ENCODE results near the gene ADAMTS17.
A peak's percentile ranks its signal among the peaks of the same experiment; 100 is the strongest.

Gene ADAMTS17

DNA sequence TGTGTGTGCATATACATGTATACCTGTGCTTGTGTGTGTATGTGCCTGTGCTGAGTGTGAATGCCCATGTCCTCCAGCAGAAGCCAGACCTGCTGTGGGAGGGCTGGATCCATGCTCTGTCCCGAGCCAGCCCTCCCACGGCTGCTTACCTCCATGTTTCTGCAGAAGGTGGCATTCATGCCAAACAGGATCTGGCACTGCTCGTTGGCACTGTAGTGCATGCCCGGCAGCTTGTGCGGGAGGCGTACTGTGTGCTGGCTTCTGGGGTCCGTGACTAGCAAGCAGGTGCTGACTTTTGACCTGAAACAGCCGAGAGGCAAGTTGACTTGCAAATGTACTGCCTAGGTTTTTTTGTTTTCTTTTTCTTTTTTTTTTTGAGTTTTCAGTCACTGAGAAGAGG is 189.3 kb downstream of the ADAMTS17 start:
- no peak for DNase-seq (ENCODE audit: low read depth)
- TF ChIP-seq CTCF (conservative IDR thresholded peaks at IDR 0.05; ENCODE audit: low read length), result no peak
- no peak overlapping the region for H3K4me3 ChIP-seq (ENCODE audit: low read length)

- TF ChIP-seq CTCF (conservative IDR thresholded peaks at IDR 0.05; ENCODE audit: low read length), result no peak
- no peak overlapping the region for H3K4me3 ChIP-seq (ENCODE audit: low read length)
- no peak for DNase-seq (ENCODE audit: low read depth)
Observed at GRCh38 chr15:100150906-100151305, 190.9 kb downstream of the ADAMTS17 start.

GRCh38 chr15:100147828-100148227 is 193.9 kb downstream of the ADAMTS17 start:
- TF ChIP-seq CTCF (conservative IDR thresholded peaks at IDR 0.05; ENCODE audit: low read length), result no peak
- DNase-seq (ENCODE audit: low read depth), result no peak
- no peak overlapping the region for H3K4me3 ChIP-seq (ENCODE audit: low read length)

DNA sequence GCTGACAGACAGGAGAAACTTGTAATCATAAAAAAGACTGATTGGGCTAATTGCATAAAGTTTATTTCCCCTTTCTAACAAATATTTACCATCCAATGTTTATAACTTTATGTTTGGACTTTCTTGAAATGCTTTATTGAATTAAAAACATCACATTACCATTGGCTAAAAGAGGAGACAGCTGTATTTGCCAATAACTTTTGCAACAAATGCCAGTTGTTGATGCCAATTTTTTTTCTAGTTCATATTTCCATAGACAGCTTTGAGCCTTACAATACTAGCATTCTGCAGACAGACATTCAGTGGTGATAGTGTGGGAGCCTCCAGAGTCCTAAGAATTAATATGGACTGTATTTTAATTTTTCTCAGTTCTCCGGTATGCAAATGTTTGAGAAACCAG is 198.4 kb downstream of the ADAMTS17 start:
- TF ChIP-seq CTCF (conservative IDR thresholded peaks at IDR 0.05; ENCODE audit: low read length), result no peak
- DNase-seq (ENCODE audit: low read depth), result no peak
- H3K4me3 ChIP-seq (ENCODE audit: low read length), result no peak overlapping the region

- H3K4me3 ChIP-seq (ENCODE audit: low read length), result no peak overlapping the region
- DNase-seq (ENCODE audit: low read depth), result peak; percentile 15
- TF ChIP-seq CTCF (conservative IDR thresholded peaks at IDR 0.05; ENCODE audit: low read length), result no peak
Observed at GRCh38 chr15:100141311-100142001, 200.3 kb downstream of the ADAMTS17 start.

DNA sequence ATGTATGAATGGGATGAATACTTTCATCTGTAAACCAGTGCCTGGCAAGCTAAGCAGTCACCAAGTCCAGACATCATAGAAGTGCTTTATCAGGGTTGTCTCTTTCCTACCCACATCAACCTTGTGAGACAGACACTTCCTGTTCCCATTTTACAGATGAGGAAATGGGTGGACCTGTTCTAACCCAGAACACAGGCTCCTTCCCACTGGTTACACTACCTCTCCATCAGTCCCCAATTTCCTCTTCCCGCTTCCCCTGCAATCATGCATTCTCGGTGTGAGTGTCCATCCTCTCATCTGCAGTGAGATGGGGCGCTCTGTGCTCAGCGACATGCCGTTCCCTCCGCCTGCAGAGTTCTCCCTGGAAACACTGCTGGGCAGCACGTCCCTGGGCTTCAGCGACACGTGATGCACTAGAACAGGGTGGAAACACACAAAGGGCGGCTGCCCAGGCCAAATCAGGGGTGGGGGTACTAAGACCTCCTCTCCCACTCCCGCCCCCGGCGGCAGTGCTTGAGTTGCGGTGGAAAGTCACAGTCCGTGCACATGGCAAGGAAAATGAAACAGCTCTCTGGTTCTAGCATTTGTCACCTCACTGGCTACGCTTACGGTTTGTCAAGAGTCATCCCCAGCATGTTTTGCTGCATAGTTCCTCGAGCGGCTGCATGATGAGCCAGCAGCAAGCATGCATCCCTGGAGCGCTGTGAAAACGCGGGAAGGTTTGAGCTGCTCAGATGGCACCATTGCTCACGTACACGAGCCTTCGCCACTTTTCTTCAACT is 201.1 kb downstream of the ADAMTS17 start:
- TF ChIP-seq CTCF (conservative IDR thresholded peaks at IDR 0.05; ENCODE audit: low read length), result no peak
- no peak for DNase-seq (ENCODE audit: low read depth)
- no peak overlapping the region for H3K4me3 ChIP-seq (ENCODE audit: low read length)

DNA sequence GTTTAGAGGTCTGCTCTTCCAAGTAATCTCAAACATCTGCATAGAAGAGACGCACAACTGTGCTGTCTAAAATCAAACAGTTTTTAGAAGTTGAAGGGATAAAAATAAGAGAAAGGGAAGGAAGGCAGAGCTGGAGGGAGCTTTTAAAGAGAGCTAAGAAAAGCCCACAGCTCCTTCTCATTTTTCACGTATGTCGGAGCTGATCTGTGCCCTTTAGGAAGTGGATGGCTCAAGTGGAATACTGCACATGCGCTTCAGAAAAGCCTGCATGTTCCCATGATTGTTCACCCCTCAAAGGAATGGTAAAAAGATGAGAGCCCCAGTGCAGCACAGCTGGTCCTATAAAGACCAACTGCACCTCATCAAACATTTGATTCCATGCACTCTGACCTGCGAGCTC is 207.2 kb downstream of the ADAMTS17 start:
- TF ChIP-seq CTCF (conservative IDR thresholded peaks at IDR 0.05; ENCODE audit: low read length), result no peak
- H3K4me3 ChIP-seq (ENCODE audit: low read length), result no peak overlapping the region
- DNase-seq (ENCODE audit: low read depth), result no peak
